Esophagus squamous epithelium (tissue), 4 donors: ENCODE data around the gene CORT.

Experiments
- POLR2A ChIP-seq, 4 donors: fragments of 450-650 bp; IDR thresholded peaks; one replicate each; pipeline ENCODE4 v1.6.1; 2017; ENCODE audit warnings: antibody characterized with exemption in 4 of 4, mild to moderate bottlenecking in 4 of 4, moderate library complexity in 3 of 4
- TF ChIP-seq, protein P1 (sequence below), 6 experiments: fragments of 450-650 bp in 4 of 6; fragments of 200-600 bp in 2 of 6; sonication (generic) in 2 of 6; IDR thresholded peaks; one replicate each; pipeline ENCODE4 v1.5.1; 2016 to 2019; ENCODE audit warnings: antibody characterized with exemption in 6 of 6, mild to moderate bottlenecking in 4 of 6, moderate library complexity in 4 of 6

DNA sequence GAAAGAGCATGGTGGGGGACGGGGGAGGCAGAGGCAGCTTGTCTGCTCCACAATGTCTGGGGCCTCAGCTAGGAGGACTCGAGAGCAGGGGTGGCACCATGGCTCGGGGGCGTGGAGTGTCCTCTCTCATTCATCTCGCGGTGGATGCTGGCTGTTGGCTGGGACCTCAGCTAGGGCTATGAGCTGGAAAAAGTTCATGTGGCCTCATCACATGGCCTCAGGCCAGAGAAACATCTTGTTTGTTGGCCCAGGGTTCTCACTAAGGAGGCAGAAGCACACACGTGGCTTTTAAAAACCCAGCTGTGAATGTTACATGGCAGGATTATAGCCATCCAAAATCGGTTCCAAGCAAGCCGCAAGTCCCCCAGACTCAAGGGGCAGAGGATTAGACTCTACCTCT is 25.8 kb upstream of the CORT start:
- TF ChIP-seq, protein P1, sequence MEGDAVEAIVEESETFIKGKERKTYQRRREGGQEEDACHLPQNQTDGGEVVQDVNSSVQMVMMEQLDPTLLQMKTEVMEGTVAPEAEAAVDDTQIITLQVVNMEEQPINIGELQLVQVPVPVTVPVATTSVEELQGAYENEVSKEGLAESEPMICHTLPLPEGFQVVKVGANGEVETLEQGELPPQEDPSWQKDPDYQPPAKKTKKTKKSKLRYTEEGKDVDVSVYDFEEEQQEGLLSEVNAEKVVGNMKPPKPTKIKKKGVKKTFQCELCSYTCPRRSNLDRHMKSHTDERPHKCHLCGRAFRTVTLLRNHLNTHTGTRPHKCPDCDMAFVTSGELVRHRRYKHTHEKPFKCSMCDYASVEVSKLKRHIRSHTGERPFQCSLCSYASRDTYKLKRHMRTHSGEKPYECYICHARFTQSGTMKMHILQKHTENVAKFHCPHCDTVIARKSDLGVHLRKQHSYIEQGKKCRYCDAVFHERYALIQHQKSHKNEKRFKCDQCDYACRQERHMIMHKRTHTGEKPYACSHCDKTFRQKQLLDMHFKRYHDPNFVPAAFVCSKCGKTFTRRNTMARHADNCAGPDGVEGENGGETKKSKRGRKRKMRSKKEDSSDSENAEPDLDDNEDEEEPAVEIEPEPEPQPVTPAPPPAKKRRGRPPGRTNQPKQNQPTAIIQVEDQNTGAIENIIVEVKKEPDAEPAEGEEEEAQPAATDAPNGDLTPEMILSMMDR (IDR thresholded peaks at IDR 0.05) = no peak
- no peak for TF ChIP-seq POLR2A (IDR thresholded peaks at IDR 0.05)
